Measurements from ENCODE around the gene PPIP5K1. TPM values are rescaled to one million over a fixed set of nuclear protein-coding genes. Genes with fewer than 3 reads are reported as not detected.

Gene PPIP5K1
- total RNA-seq, 1 donor from 2014 or later, result 37.9 TPM

GRCh38 chr15:43513550-43513949 is 76.5 kb downstream of the PPIP5K1 start:
- Mint-ChIP-seq H3K27me3 (ENCODE audit: low read depth) (peaks cover 3% of the 10 kb centered on the region), H3K4me3 (peak overlapping the region; percentile 54), H3K9me3 (no peaks in the 10 kb centered on the region), H3K36me3 (ENCODE audit: low read depth) (no peaks in the 10 kb centered on the region), H3K4me1 (peaks cover 76% of the 10 kb centered on the region), H3K27ac (ENCODE audit: unreplicated experiment) (no peak overlapping the region)
- no peak for TF ChIP-seq CTCF (conservative IDR thresholded peaks at IDR 0.05)
- DNase-seq (ENCODE audit: low read depth, low spot score), result no peak

GRCh38 chr15:43511012-43511885 is 78.8 kb downstream of the PPIP5K1 start:
- peaks cover 55% of the 10 kb centered on the region for H3K4me1 Mint-ChIP-seq
- peak overlapping the region; percentile 95 for H3K4me3 Mint-ChIP-seq
- peak; percentile 26 for TF ChIP-seq CTCF (conservative IDR thresholded peaks at IDR 0.05)
- no peaks in the 10 kb centered on the region for H3K9me3 Mint-ChIP-seq
- no peaks in the 10 kb centered on the region for H3K36me3 Mint-ChIP-seq (ENCODE audit: low read depth)
- DNase-seq (ENCODE audit: low read depth, low spot score), result peak; percentile 16
- peaks cover 3% of the 10 kb centered on the region for H3K27me3 Mint-ChIP-seq (ENCODE audit: low read depth)
- H3K27ac Mint-ChIP-seq (ENCODE audit: unreplicated experiment), result peak overlapping the region; percentile 20

DNA sequence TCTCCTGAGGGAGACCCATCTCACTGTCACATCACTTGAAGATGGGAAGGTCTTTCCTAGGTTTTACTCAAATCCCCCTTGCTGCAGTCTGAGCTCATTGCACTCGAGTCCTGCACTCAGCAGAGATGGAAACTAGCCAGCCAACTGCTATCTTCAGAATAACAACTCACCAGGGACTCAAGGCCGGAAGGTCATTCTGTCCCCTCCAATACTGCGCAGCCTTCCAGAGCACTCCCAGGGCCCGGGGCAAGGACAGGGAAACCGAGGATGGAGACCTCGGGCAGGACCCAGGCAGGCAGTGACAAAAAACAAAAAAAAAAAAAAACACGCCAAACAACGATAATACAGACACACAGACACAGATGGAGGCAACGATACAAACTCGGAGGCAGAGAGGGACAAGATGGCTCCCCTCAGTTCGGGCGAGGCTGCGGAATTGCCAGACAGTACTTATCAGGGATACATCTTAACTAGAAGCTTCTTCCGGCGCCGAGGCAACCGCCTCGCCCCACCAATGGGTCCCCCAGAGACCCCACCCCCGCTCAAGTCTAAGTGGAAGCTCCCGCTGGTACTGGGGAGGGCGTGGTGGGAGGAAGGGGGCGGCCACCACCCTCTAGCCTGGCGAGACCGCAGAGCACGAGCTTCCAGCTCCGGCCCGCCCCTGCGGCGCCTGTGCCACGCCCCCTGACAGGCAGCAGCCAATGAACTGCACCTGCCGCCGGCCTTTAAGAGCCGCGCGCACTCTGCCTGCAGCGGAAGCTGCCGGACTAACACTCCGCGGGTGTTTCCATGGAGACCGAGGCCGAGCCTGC is 79.6 kb downstream of the PPIP5K1 start:
- Mint-ChIP-seq H3K4me3 (peak overlapping the region; percentile 95), H3K4me1 (peaks cover 47% of the 10 kb centered on the region), H3K27ac (ENCODE audit: unreplicated experiment) (peak overlapping the region; percentile 99), H3K9me3 (no peaks in the 10 kb centered on the region), H3K36me3 (ENCODE audit: low read depth) (no peaks in the 10 kb centered on the region), H3K27me3 (ENCODE audit: low read depth) (peaks cover 3% of the 10 kb centered on the region)
- DNase-seq (ENCODE audit: low read depth, low spot score), result peak; percentile 95
- TF ChIP-seq CTCF (conservative IDR thresholded peaks at IDR 0.05), result peak; percentile 53

GRCh38 chr15:43509660-43510199 is 80.3 kb downstream of the PPIP5K1 start:
- peaks cover 45% of the 10 kb centered on the region for H3K4me1 Mint-ChIP-seq
- H3K9me3 Mint-ChIP-seq, result no peaks in the 10 kb centered on the region
- H3K4me3 Mint-ChIP-seq, result peak overlapping the region; percentile 95
- H3K36me3 Mint-ChIP-seq (ENCODE audit: low read depth), result no peaks in the 10 kb centered on the region
- DNase-seq (ENCODE audit: low read depth, low spot score), result no peak
- H3K27me3 Mint-ChIP-seq (ENCODE audit: low read depth), result peaks cover 3% of the 10 kb centered on the region
- peak overlapping the region; percentile 99 for H3K27ac Mint-ChIP-seq (ENCODE audit: unreplicated experiment)
- no peak for TF ChIP-seq CTCF (conservative IDR thresholded peaks at IDR 0.05)

- H3K4me3 Mint-ChIP-seq, result peak overlapping the region; percentile 95
- peak overlapping the region; percentile 7 for H3K27ac Mint-ChIP-seq (ENCODE audit: unreplicated experiment)
- no peaks in the 10 kb centered on the region for H3K36me3 Mint-ChIP-seq (ENCODE audit: low read depth)
- peaks cover 39% of the 10 kb centered on the region for H3K4me1 Mint-ChIP-seq
- H3K9me3 Mint-ChIP-seq, result no peaks in the 10 kb centered on the region
- peaks cover 3% of the 10 kb centered on the region for H3K27me3 Mint-ChIP-seq (ENCODE audit: low read depth)
- DNase-seq (ENCODE audit: low read depth, low spot score), result no peak
- TF ChIP-seq CTCF (conservative IDR thresholded peaks at IDR 0.05), result no peak
These were observed 80.9 kb downstream of the PPIP5K1 start for GRCh38 chr15:43508991-43509659.
